Stimulated activated naive CD8-positive, alpha-beta T cell treated with anti-CD3 and anti-CD28 coated beads, Interleukin-15, Interleukin-2, amounts not matched to agents 100 U/mL and 50 U/mL, for 24 hours (primary cell): ENCODE results near the gene PLP2.

Experiments used
- ATAC-seq: fragments of 150-1000 bp; cut with Tn5 transposase; one replicate; pipeline ENCODE4 v1.10.0; 2021
- DNase-seq: peaks from one replicate; pipeline ENCODE4 v3.0.0; 2021

The PLP2 gene

GRCh38 chrX:49186125-49187027, 14.7 kb downstream of the PLP2 start, which contains the start of gene PRICKLE3:
TSS of gene PRICKLE3 (minus strand) at chrX:49186373. CDS start at chrX:49186297, 76 bp downstream.
- ATAC-seq (peak; percentile 11), DNase-seq (peak; percentile 83)

- no peak for DNase-seq
- ATAC-seq: no peak
Observed at GRCh38 chrX:49187028-49187394, 15.3 kb downstream of the PLP2 start.

- DNase-seq: no peak
- no peak for ATAC-seq
Observed at GRCh38 chrX:49187526-49187925, 15.8 kb downstream of the PLP2 start.

GRCh38 chrX:49188468-49189076, 16.9 kb downstream of the PLP2 start:
- DNase-seq: no peak
- ATAC-seq: no peak

- DNase-seq: no peak
- ATAC-seq: no peak
Observed at GRCh38 chrX:49189606-49190005, 17.9 kb downstream of the PLP2 start.

GRCh38 chrX:49190821-49191573, 19.3 kb downstream of the PLP2 start:
- ATAC-seq (peak; percentile 91), DNase-seq (peak; percentile 77)

- ATAC-seq (peak; percentile 8), DNase-seq (peak; percentile 34)
Observed at GRCh38 chrX:49191574-49192011, 19.9 kb downstream of the PLP2 start.

- DNase-seq (peak; percentile 56), ATAC-seq (no peak)
Observed at GRCh38 chrX:49192722-49193328, 21.1 kb downstream of the PLP2 start.

- DNase-seq (no peak), ATAC-seq (no peak)
Observed at GRCh38 chrX:49193542-49193964, 21.9 kb downstream of the PLP2 start.

- ATAC-seq (no peak), DNase-seq (no peak)
Observed at GRCh38 chrX:49197543-49198087, 25.9 kb downstream of the PLP2 start.

- no peak for DNase-seq
Observed at GRCh38 chrX:49198540-49199314, 27.0 kb downstream of the PLP2 start.

GRCh38 chrX:49199315-49199595, 27.6 kb downstream of the PLP2 start:
- DNase-seq: no peak
- ATAC-seq: no peak

More at GRCh38 chrX:49198540-49199314, 27.0 kb downstream of the PLP2 start:
- no peak for ATAC-seq

GRCh38 chrX:49199906-49200771, 28.4 kb downstream of the PLP2 start, which contains the start of gene SYP:
TSS of gene SYP (minus strand) at chrX:49200193. CDS start at chrX:49200186, 7 bp downstream.
- DNase-seq: peak; percentile 88
- ATAC-seq: peak; percentile 96

GRCh38 chrX:49202022-49202421, 30.3 kb downstream of the PLP2 start:
- no peak for DNase-seq
- no peak for ATAC-seq

GRCh38 chrX:49203536-49203935, 31.8 kb downstream of the PLP2 start:
- DNase-seq (no peak), ATAC-seq (no peak)

- DNase-seq (no peak), ATAC-seq (no peak)
Observed at GRCh38 chrX:49204017-49204416, 32.3 kb downstream of the PLP2 start.

- no peak for DNase-seq
- no peak for ATAC-seq
Observed at GRCh38 chrX:49204709-49205108, 33.0 kb downstream of the PLP2 start.

- no peak for DNase-seq
- ATAC-seq: no peak
Observed at GRCh38 chrX:49205443-49205842, 33.7 kb downstream of the PLP2 start.

- DNase-seq (no peak), ATAC-seq (no peak)
Observed at GRCh38 chrX:49206543-49206942, 34.8 kb downstream of the PLP2 start.

GRCh38 chrX:49208399-49208798, 36.7 kb downstream of the PLP2 start:
- no peak for DNase-seq
- no peak for ATAC-seq
